ENCODE data around the gene ZGPAT.

- no peak for TF ChIP-seq CTCF (IDR thresholded peaks at IDR 0.05)
- TF ChIP-seq POLR2A (IDR thresholded peaks at IDR 0.05) = no peak
Measured at GRCh38 chr20:63771046-63771707, 63.3 kb downstream of the ZGPAT start.

Measured in ovary (tissue), 3 donors.